A673 (cell line): ENCODE measurements around the gene ZNF860. TPM values are rescaled to one million over a fixed set of nuclear protein-coding genes. Genes with fewer than 3 reads are reported as not detected.

Experiments
- BruUV-seq: library from RNA; stranded (reverse); fragments of 400-500 nt; replicated peaks from 2 replicates; lab custom pipeline; 2021; lab: Mats Ljungman, UMichigan
- CTCF ChIA-PET: fragments of 300-600 bp; sonication (Branson Sonifier 250); formaldehyde crosslinking; loops from one replicate; lab custom pipeline; 2022; ENCODE audit warnings: antibody characterized with exemption; lab: Charles Lee
- POLR2A ChIA-PET: fragments of 300-600 bp; sonication (Branson Sonifier 250); formaldehyde crosslinking; loops from one replicate; lab custom pipeline; 2022; ENCODE audit warnings: antibody characterized with exemption; ENCODE audit not compliant: low non-redundant PET; lab: Charles Lee
- DNase-seq: peaks from one replicate; pipeline ENCODE4 v3.0.0-alpha.2; 2015; ENCODE audit warnings: low spot score
- H3K27ac ChIP-seq: fragments of 200-600 bp; sonication (generic); 2 replicates; pipeline ENCODE4 v1.5.1; 2016; ENCODE audit warnings: mixed run types, low read depth, mild to moderate bottlenecking, mixed read lengths, antibody characterized with exemption, low read length; ENCODE audit not compliant: poor library complexity, severe bottlenecking
- H3K27me3 ChIP-seq: fragments of 200-600 bp; sonication (generic); replicated peaks from 2 replicates; pipeline ENCODE4 v1.6.1; 2017; ENCODE audit warnings: mixed run types, low read depth, mild to moderate bottlenecking, mixed read lengths, antibody characterized with exemption, low read length; ENCODE audit not compliant: insufficient read depth, poor library complexity
- H3K36me3 ChIP-seq: fragments of 200-600 bp; sonication (generic); 2 replicates; pipeline ENCODE4 v1.6.1; 2016; ENCODE audit warnings: mixed run types, mild to moderate bottlenecking, mixed read lengths, antibody characterized with exemption, low read length; ENCODE audit not compliant: insufficient read depth, poor library complexity, severe bottlenecking
- H3K4me1 ChIP-seq: fragments of 200-600 bp; sonication (generic); 2 replicates; pipeline ENCODE4 v1.6.1; 2017; ENCODE audit warnings: mixed run types, mild to moderate bottlenecking, mixed read lengths, antibody characterized with exemption, low read length; ENCODE audit not compliant: insufficient read depth, poor library complexity, severe bottlenecking
- H3K4me3 ChIP-seq: fragments of 200-600 bp; sonication (generic); 2 replicates; pipeline ENCODE4 v1.5.1; 2016; ENCODE audit warnings: low read depth, mixed run types, mild to moderate bottlenecking, mixed read lengths, low read length; ENCODE audit not compliant: poor library complexity, severe bottlenecking
- H3K9me3 ChIP-seq: fragments of 200-600 bp; sonication (generic); 2 replicates; pipeline ENCODE4 v1.6.1; 2016; ENCODE audit warnings: mixed run types, low read depth, mild to moderate bottlenecking, mixed read lengths, antibody characterized with exemption, low read length; ENCODE audit not compliant: poor library complexity, severe bottlenecking
- EZH2 ChIP-seq: fragments of 200-600 bp; sonication (generic); IDR thresholded peaks from 2 replicates; pipeline ENCODE4 v1.6.1; 2017; ENCODE audit warnings: borderline replicate concordance, low read depth, mild to moderate bottlenecking, mixed read lengths, antibody characterized with exemption, low read length; ENCODE audit not compliant: poor library complexity, severe bottlenecking
- intact Hi-C: fragments of 100-400 bp; cut with micrococcal nuclease; formaldehyde crosslinking; loops from one replicate; pipeline ENCODE4 v1.10.0; 2022; ENCODE audit not compliant: unreplicated experiment
- total RNA-seq: library from RNA; stranded (reverse); gene quantifications from 2 replicates; pipeline ENCODE4 v1.2.3, GENCODE V29; 2021
- TF ChIP-seq, protein P1 (sequence below): fragments of 300-800, 200-600 bp; sonication (generic); conservative IDR thresholded peaks from 2 replicates; pipeline ENCODE4 v1.5.1; 2017; ENCODE audit warnings: low read depth, mild to moderate bottlenecking, antibody characterized with exemption, low read length, moderate library complexity, mixed read lengths

ZNF860 gene
- total RNA-seq, 1 experiment from 2014 or later = not detected

DNA sequence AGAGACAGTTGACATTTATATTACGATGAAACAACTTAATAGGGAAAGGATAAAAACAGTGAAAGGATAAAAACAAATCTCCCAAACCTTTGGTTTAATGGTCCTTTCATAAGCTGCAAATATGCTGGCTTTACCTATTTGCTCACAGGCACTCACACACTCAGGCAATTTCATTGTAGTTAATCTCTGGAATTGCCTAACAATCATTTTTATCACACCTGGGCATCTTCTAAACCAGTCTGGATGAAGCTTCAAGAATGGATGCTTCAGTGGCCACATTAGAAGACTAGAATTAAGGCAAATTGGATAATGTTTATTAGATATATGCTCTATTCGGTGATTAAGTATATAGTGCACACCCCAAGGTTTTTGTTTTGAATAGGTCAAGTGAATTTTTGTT is 14.0 kb upstream of the ZNF860 start:
- Histone ChIP-seq H3K27me3 (no peaks in the 10 kb centered on the region), H3K36me3 (no peaks in the 10 kb centered on the region), H3K9me3 (no peaks in the 10 kb centered on the region), H3K4me1 (peaks cover 13% of the 10 kb centered on the region), H3K27ac (no peak overlapping the region), H3K4me3 (no peak overlapping the region)
- intact Hi-C loops = no loop called here
- no peak for DNase-seq
- TF ChIP-seq, protein P1, sequence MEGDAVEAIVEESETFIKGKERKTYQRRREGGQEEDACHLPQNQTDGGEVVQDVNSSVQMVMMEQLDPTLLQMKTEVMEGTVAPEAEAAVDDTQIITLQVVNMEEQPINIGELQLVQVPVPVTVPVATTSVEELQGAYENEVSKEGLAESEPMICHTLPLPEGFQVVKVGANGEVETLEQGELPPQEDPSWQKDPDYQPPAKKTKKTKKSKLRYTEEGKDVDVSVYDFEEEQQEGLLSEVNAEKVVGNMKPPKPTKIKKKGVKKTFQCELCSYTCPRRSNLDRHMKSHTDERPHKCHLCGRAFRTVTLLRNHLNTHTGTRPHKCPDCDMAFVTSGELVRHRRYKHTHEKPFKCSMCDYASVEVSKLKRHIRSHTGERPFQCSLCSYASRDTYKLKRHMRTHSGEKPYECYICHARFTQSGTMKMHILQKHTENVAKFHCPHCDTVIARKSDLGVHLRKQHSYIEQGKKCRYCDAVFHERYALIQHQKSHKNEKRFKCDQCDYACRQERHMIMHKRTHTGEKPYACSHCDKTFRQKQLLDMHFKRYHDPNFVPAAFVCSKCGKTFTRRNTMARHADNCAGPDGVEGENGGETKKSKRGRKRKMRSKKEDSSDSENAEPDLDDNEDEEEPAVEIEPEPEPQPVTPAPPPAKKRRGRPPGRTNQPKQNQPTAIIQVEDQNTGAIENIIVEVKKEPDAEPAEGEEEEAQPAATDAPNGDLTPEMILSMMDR = no peak
- TF ChIP-seq EZH2 = no peak
- ChIA-PET CTCF (interaction anchor here (0.7 kb wide), 1 partner anchor 373 kb away, joined by 4 read pairs; no protein-coding TSS in a partner anchor), POLR2A (no interaction called here)
- BruUV-seq = no TSS peak

DNA sequence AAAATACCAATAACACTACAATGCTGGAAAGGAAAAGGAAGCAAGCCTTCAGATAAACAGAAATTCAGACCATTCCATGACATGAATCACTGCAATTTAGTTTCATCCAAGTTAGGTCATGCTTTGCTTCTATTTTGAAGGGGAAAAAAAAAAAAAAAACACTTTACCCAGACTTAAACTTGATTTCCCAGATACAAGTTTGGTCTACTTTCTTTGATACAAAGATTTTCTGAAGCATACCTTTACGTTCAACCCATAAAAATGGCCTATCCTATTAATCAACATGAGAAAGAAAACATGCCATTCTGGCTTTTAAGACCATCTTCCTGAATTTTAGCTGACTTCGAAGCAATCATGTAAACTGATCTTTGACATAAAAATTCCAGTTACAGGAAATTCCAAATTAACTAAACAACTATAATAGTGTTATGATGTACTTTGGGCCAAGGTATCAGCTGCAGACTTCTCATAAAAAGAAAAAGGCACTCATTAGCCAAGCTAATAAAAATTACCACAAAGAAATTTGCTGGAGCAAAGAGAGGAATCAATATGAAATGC is 13.1 kb upstream of the ZNF860 start:
- DNase-seq = peak; percentile 67
- TF ChIP-seq, protein P1 = no peak
- TF ChIP-seq EZH2 = no peak
- Histone ChIP-seq H3K36me3 (no peaks in the 10 kb centered on the region), H3K27ac (no peak overlapping the region), H3K27me3 (no peaks in the 10 kb centered on the region), H3K4me3 (no peak overlapping the region), H3K9me3 (no peaks in the 10 kb centered on the region), H3K4me1 (peaks cover 13% of the 10 kb centered on the region)
- intact Hi-C loops = no loop called here
- CTCF ChIA-PET = no interaction called here
- no TSS peak for BruUV-seq
- POLR2A ChIA-PET = interaction anchor here (0.6 kb wide), 1 partner anchor 286 kb away, joined by 3 read pairs; no protein-coding TSS in a partner anchor

GRCh38 chr3:31968927-31969418 is 12.6 kb upstream of the ZNF860 start:
- Histone ChIP-seq H3K9me3 (no peaks in the 10 kb centered on the region), H3K4me1 (peaks cover 13% of the 10 kb centered on the region), H3K27ac (no peak overlapping the region), H3K36me3 (no peaks in the 10 kb centered on the region), H3K4me3 (no peak overlapping the region), H3K27me3 (no peaks in the 10 kb centered on the region)
- BruUV-seq = no TSS peak
- DNase-seq = no peak
- no peak for TF ChIP-seq EZH2
- TF ChIP-seq, protein P1 = no peak
- intact Hi-C loops = no loop called here
- CTCF ChIA-PET = no interaction called here
- POLR2A ChIA-PET = interaction anchor here (0.6 kb wide), 1 partner anchor 285 kb away, joined by 3 read pairs; no protein-coding TSS in a partner anchor
